Measurements from ENCODE around the gene USF3.

Gene USF3

DNA sequence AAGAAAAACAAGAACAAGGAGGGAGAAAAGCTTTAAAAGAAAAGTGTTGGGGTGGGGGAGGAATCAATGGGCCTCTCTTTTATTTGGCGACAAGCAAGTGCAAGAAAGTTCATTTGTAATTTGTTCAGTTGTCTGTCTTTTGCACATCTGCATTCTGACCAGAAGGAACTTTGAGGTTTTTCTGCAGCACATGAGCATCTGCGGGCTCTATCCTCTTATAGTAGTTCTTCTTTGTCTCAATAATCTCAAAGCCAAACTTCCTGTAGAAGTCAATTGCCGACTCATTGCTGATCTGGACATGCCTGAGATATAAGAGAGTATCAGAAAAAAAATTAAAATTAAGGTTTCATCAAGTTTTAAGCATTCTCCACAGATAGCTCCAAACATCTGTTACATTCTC lies 25.2 kb upstream of the USF3 start:
- ChIA-PET CTCF (interaction anchor here (1.0 to 3.0 kb wide), 7 partner anchors 8 to 144 kb away, joined by 3 to 17 read pairs (median 4); partner anchors contain the start of gene USF3), POLR2A (no interaction called here)
- DNase-seq (ENCODE audit: extremely low spot score), result no peak
- TF ChIP-seq, protein P1, sequence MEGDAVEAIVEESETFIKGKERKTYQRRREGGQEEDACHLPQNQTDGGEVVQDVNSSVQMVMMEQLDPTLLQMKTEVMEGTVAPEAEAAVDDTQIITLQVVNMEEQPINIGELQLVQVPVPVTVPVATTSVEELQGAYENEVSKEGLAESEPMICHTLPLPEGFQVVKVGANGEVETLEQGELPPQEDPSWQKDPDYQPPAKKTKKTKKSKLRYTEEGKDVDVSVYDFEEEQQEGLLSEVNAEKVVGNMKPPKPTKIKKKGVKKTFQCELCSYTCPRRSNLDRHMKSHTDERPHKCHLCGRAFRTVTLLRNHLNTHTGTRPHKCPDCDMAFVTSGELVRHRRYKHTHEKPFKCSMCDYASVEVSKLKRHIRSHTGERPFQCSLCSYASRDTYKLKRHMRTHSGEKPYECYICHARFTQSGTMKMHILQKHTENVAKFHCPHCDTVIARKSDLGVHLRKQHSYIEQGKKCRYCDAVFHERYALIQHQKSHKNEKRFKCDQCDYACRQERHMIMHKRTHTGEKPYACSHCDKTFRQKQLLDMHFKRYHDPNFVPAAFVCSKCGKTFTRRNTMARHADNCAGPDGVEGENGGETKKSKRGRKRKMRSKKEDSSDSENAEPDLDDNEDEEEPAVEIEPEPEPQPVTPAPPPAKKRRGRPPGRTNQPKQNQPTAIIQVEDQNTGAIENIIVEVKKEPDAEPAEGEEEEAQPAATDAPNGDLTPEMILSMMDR (IDR thresholded peaks at IDR 0.05; ENCODE audit: control extremely low read depth, extremely low read depth, low read depth, missing control alignments), result no peak

DNA sequence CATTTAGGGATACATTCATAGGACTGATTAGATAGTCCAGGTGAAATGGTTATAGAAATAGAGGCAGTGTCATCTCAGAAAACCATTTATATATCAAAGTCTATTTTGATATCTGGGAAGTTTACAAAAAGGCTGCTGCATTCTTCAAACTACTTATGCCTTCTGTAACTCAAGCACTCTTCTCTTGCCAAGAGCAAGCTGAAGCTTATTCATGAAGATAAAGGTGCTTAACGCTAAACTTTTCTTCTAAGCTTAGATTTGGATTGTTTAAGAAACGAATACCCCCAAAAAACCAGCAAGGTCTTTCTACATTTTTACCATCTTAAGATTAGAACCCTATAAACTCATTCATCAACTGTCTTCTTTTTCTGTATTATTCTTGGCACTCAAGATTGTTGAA lies 23.3 kb upstream of the USF3 start:
- ChIA-PET CTCF (interaction anchor here (1.6 to 3.0 kb wide), 4 partner anchors 10 to 17 kb away, joined by 4 to 17 read pairs (median 8); no protein-coding TSS in a partner anchor), POLR2A (no interaction called here)
- no peak for DNase-seq (ENCODE audit: extremely low spot score)
- TF ChIP-seq, protein P1 (IDR thresholded peaks at IDR 0.05; ENCODE audit: control extremely low read depth, extremely low read depth, low read depth, missing control alignments), result no peak

DNA sequence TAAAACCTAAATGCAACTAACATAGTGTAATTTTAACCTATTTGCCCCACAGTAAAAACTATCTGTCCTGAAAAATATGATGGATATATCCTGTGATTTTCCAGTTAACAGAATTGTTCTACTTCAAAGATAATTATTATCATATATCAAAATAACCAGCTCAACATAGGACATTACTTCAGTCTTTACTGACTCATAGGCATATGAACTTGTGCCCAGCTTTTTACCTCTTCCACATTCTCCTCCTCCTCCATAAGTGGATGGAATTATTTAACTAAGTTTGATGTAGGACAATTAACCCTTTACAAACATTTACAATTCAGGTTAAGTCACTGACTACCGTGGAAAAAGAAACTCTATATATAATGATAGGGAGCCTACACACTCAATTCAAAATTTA lies 22.9 kb upstream of the USF3 start:
- ChIA-PET CTCF (interaction anchor here (1.6 to 2.8 kb wide), 3 partner anchors 11 to 25 kb away, joined by 5 to 9 read pairs (median 7); no protein-coding TSS in a partner anchor), POLR2A (no interaction called here)
- DNase-seq (ENCODE audit: extremely low spot score), result no peak
- TF ChIP-seq, protein P1 (IDR thresholded peaks at IDR 0.05; ENCODE audit: control extremely low read depth, extremely low read depth, low read depth, missing control alignments), result no peak

DNA sequence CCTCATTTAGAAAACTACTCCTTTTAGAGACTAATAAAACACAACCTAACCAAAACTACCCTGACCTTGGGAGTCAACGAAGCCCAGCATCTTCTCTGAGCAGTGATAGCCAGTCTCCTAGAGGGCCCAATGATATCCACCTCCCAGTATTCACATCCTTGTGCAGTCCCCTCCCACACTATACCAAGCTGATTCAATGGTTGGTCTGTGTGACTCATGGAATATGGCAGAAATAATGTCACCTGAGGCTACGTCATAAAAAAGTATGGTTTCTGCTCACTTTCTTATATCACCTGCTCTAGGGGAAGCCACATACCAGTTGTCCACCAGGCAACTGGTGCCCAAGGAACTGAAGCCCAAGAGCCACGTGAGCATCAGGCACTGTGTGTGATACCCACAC lies 21.4 kb upstream of the USF3 start:
- DNase-seq (ENCODE audit: extremely low spot score), result no peak
- CTCF ChIA-PET, result interaction anchor here (0.8 to 1.8 kb wide), 4 partner anchors 9 to 24 kb away, joined by 3 to 7 read pairs (median 4); no protein-coding TSS in a partner anchor
- POLR2A ChIA-PET, result no interaction called here
- TF ChIP-seq, protein P1 (IDR thresholded peaks at IDR 0.05; ENCODE audit: control extremely low read depth, extremely low read depth, low read depth, missing control alignments), result no peak

DNA sequence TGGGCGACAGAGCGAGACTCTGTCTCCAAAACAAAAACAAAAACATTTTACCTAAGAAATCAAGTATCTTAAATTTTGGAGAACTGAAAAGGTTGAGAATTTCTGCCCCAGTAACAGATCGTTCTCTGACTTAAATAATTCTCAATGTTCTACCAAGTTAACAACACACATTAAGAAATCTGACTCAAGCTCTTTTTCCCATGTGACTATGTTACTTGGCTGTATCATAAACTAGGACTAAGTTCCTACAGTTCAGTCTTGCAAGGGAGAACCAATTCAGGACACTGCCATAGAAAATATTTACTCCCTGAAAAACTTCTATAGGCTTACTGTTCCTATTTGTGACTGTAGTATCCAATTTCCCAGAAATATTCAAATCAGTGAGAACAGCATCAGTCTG lies 20.9 kb upstream of the USF3 start:
- POLR2A ChIA-PET, result no interaction called here
- DNase-seq (ENCODE audit: extremely low spot score), result no peak
- CTCF ChIA-PET, result interaction anchor here (1.2 to 1.5 kb wide), 2 partner anchors 13 to 15 kb away, joined by 3 read pairs; no protein-coding TSS in a partner anchor
- TF ChIP-seq, protein P1 (IDR thresholded peaks at IDR 0.05; ENCODE audit: control extremely low read depth, extremely low read depth, low read depth, missing control alignments), result no peak

DNA sequence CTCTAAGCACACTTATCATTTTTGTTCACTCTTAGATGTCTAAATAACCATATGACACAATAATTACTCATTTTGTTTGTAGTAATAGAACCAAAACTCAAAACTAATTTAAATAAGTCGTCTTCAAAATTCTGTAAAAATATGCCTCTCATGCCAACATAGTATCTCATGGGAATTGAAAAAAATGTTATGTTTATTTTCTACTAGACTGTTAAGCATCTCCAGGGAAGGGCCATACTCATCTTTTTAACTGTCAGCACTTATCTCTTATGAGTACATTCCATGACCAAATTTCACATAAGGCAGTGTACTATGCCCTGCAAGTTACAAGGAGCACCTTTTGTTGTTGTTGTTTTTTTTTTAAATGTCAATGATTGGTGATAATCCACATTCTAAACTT lies 18.3 kb upstream of the USF3 start:
- no peak for DNase-seq (ENCODE audit: extremely low spot score)
- ChIA-PET POLR2A (no interaction called here), CTCF (interaction anchor here (1.2 to 1.6 kb wide), 5 partner anchors 12 to 24 kb away, joined by 3 to 5 read pairs (median 4); partner anchors contain the start of gene USF3)
- TF ChIP-seq, protein P1 (IDR thresholded peaks at IDR 0.05; ENCODE audit: control extremely low read depth, extremely low read depth, low read depth, missing control alignments), result no peak

Measured in GM10248 (cell line).